ENCODE data around the gene FDX1. TPM values are rescaled to one million over a fixed set of nuclear protein-coding genes. Genes with fewer than 3 reads are reported as not detected.
A peak's percentile ranks its signal among the peaks of the same experiment; 100 is the strongest.

FDX1 gene
- total and polyA plus RNA-seq, 2 of the 8 experiments (the other 6 are each of a cell fraction or from before 2014, with no cell fraction given), result 3.7 to 9.6 TPM

- Histone ChIP-seq H3K4me1 (replicated peaks in 1 of 4; ENCODE audit: control insufficient read depth in 3 of 4, insufficient read depth in 4 of 4, low read length in 3 of 4) (peaks cover 0 to 7% (median 2%) of the 10 kb centered on the region in 4 experiments; a peak in 4 of 7 replicates), H2BK5ac (ENCODE audit: low read depth, low read length) (no peak overlapping the region)
Observed at GRCh38 chr11:110431674-110432073, 1.9 kb downstream of the FDX1 start.

More at GRCh38 chr11:110431674-110432073, 1.9 kb downstream of the FDX1 start:
- H2BK12ac ChIP-seq (ENCODE audit: low read depth, low read length), result no peak overlapping the region
- H3K4ac ChIP-seq (replicated peaks; ENCODE audit: insufficient read length, low read depth, low read length), result no peak overlapping the region
- no peaks in the 10 kb centered on the region for H3K9me3 ChIP-seq (ENCODE audit: insufficient read depth in 2 of 2, low read depth in 1 of 2, low read length in 1 of 2)
- no peak overlapping the region for H4K91ac ChIP-seq (replicated peaks; ENCODE audit: insufficient read length, low read length)
- H3K56ac ChIP-seq (replicated peaks; ENCODE audit: insufficient read length, low read depth, low read length), result no peak overlapping the region
- peaks cover 5% of the 10 kb centered on the region for H3K23me2 ChIP-seq (ENCODE audit: low read depth, low read length)
- H3K36me3 ChIP-seq (ENCODE audit: control insufficient read depth in 2 of 4, insufficient read depth in 4 of 4, low read length in 3 of 4), result no peaks in the 10 kb centered on the region
- no peak overlapping the region for H3K23ac ChIP-seq (ENCODE audit: insufficient read length)
- H3K14ac ChIP-seq (ENCODE audit: insufficient read length), result no peak overlapping the region
- H3K18ac ChIP-seq (ENCODE audit: extremely low read depth, low read length), result no peak overlapping the region
- H3K9ac ChIP-seq (replicated peaks in 1 of 4; ENCODE audit: extremely low read depth in 1 of 4, low read depth in 3 of 4, low read length in 3 of 4), result no peak overlapping the region
- H4K20me1 ChIP-seq (replicated peaks in 1 of 2; ENCODE audit: control insufficient read depth in 1 of 2, insufficient read depth in 2 of 2, low read length in 2 of 2), result peaks cover 0 to 2% of the 10 kb centered on the region in 2 experiments
- CTCF ChIA-PET (ENCODE audit: partially characterized antibody), result interaction anchor here (0.9 to 7.5 kb wide), 8 partner anchors 11 to 256 kb away, joined by 3 to 130 read pairs (median 5); no protein-coding TSS in a partner anchor
- H3K4me3 ChIP-seq (ENCODE audit: extremely low read depth in 1 of 4, insufficient read depth in 2 of 4, low read depth in 3 of 4, low read length in 4 of 4), result peak overlapping the region in 1 of 4 experiments; percentile 81; a peak in 2 of 8 replicates
- H2BK120ac ChIP-seq (replicated peaks; ENCODE audit: low read depth, low read length), result no peak overlapping the region
- no peak for DNase-seq (ENCODE audit: low read depth in 1 of 2, low spot score in 2 of 2)
- no peak overlapping the region for H3K27ac ChIP-seq (ENCODE audit: low read depth, low read length)
- no peak overlapping the region for H4K8ac ChIP-seq (ENCODE audit: extremely low read depth, insufficient read depth, low read length)
- WGBS, 2 experiments (ENCODE audit: extremely low coverage in 1 of 2, insufficient coverage in 1 of 2, insufficient read length in 1 of 2, insufficient replicate concordance in 2 of 2, low coverage in 1 of 2, low lambda C conversion rate in 2 of 2, missing lambda C conversion rate in 1 of 2), result 77% methylated on average over 4 of the region's 4 CpGs; no CpG with 5 or more reads in 1 of the 2 experiments
- peaks cover 0 to 51% of the 10 kb centered on the region in 2 experiments; a peak in 3 of 4 replicates for H3K79me2 ChIP-seq (ENCODE audit: control insufficient read depth in 1 of 2, insufficient read depth in 2 of 2, low read length in 2 of 2)
- no peaks in the 10 kb centered on the region; a peak in 1 of 7 replicates for H3K27me3 ChIP-seq (replicated peaks in 1 of 4; ENCODE audit: control insufficient read depth in 3 of 4, extremely low read depth in 1 of 4, insufficient read depth in 3 of 4, low read length in 3 of 4)
- no peak overlapping the region for H2BK15ac ChIP-seq (ENCODE audit: low read length)
- H2BK20ac ChIP-seq (ENCODE audit: low read length), result no peak overlapping the region
- TF ChIP-seq MAFK (IDR thresholded peaks at IDR 0.05; ENCODE audit: low read depth, low read length) (no peak), GTF2F1 (IDR thresholded peaks at IDR 0.05; ENCODE audit: borderline replicate concordance, low read depth, low read length) (no peak), CHD2 (IDR thresholded peaks at IDR 0.05; ENCODE audit: low read length) (no peak), TCF12 (IDR thresholded peaks at IDR 0.05; ENCODE audit: low read depth, low read length) (no peak), SP1 (IDR thresholded peaks at IDR 0.05; ENCODE audit: low read depth, low read length) (no peak), CEBPB (IDR thresholded peaks at IDR 0.05; ENCODE audit: low read depth, low read length) (no peak), EGR1 (IDR thresholded peaks at IDR 0.05; ENCODE audit: borderline replicate concordance, low read depth, low read length) (no peak)
- no peak for FAIRE-seq
- no peak overlapping the region for H2AK5ac ChIP-seq (ENCODE audit: low read depth, low read length)
- no peak overlapping the region for H2AFZ ChIP-seq (ENCODE audit: low read length)
- H3K4me2 ChIP-seq (ENCODE audit: insufficient read depth in 1 of 2, low read depth in 2 of 2, low read length in 2 of 2), result peak overlapping the region; percentile 83 to 95; a peak in 2 of 4 replicates
- H4K5ac ChIP-seq (ENCODE audit: insufficient read length, low read depth, low read length), result no peak overlapping the region
- H3K79me1 ChIP-seq (ENCODE audit: low read depth, low read length), result 0 out of 2 replicates have a peak, but pooled peaks cover 4% of the 10 kb centered on the region
- POLR2A ChIA-PET (ENCODE audit: partially characterized antibody), result interaction anchor here (1.4 kb wide), 1 partner anchor 213 kb away, joined by 4 read pairs; no protein-coding TSS in a partner anchor
